ENCODE data around the gene CDK15. TPM values are rescaled to one million over a fixed set of nuclear protein-coding genes. Genes with fewer than 3 reads are reported as not detected.

The CDK15 gene
- total RNA-seq, 2 donors from 2014 or later: 0.52 TPM; not detected in 1

DNA sequence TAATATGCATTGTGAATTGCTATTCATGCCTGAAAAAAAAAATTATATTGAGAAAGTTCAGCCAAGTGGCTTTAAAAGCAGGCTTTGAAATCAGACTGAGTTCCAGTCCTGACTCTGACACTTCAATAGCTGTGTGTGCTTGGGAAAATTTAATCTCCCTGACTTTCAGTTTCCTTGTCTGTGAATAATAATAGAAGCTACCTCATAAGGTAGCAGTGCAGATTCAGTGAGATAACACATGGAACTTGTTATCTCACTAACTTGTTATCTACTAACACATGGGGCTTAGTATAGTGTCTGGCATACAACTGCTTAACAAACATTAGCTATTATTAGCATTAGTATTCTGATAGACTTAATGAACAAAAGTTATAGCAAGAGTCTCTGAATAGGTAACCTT lies 40.5 kb upstream of the CDK15 start:
- intact Hi-C loops (cut with DNase I): no loop called here
- Histone ChIP-seq H3K4me3 (no peak overlapping the region), H3K36me3 (replicated peaks in 1 of 2; ENCODE audit: insufficient read depth in 1 of 2, low read depth in 2 of 2) (peaks cover 0 to 2% of the 10 kb centered on the region in 2 donors), H3K4me1 (no peaks in the 10 kb centered on the region), H3K27ac (no peak overlapping the region), H3K9me3 (no peaks in the 10 kb centered on the region), H3K27me3 (no peaks in the 10 kb centered on the region)
- ATAC-seq (no peak), DNase-seq (no peak)
- TF ChIP-seq POLR2A (IDR thresholded peaks at IDR 0.05): no peak
- TF ChIP-seq, protein P1, sequence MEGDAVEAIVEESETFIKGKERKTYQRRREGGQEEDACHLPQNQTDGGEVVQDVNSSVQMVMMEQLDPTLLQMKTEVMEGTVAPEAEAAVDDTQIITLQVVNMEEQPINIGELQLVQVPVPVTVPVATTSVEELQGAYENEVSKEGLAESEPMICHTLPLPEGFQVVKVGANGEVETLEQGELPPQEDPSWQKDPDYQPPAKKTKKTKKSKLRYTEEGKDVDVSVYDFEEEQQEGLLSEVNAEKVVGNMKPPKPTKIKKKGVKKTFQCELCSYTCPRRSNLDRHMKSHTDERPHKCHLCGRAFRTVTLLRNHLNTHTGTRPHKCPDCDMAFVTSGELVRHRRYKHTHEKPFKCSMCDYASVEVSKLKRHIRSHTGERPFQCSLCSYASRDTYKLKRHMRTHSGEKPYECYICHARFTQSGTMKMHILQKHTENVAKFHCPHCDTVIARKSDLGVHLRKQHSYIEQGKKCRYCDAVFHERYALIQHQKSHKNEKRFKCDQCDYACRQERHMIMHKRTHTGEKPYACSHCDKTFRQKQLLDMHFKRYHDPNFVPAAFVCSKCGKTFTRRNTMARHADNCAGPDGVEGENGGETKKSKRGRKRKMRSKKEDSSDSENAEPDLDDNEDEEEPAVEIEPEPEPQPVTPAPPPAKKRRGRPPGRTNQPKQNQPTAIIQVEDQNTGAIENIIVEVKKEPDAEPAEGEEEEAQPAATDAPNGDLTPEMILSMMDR (IDR thresholded peaks at IDR 0.05): no peak

- H3K36me3 ChIP-seq (replicated peaks in 1 of 2; ENCODE audit: insufficient read depth in 1 of 2, low read depth in 2 of 2): no peaks in the 10 kb centered on the region
- 50 to 68% methylated on average over 1 of the region's 1 CpG for WGBS, 2 donors
- ATAC-seq: no peak
- DNase-seq: no peak
- no peak overlapping the region for H3K27ac ChIP-seq
- no peaks in the 10 kb centered on the region for H3K27me3 ChIP-seq
- intact Hi-C loops (cut with DNase I): no loop called here
- no peaks in the 10 kb centered on the region for H3K9me3 ChIP-seq
- TF ChIP-seq POLR2A (IDR thresholded peaks at IDR 0.05): no peak
- no peaks in the 10 kb centered on the region for H3K4me1 ChIP-seq
- H3K4me3 ChIP-seq: no peak overlapping the region
Observed at GRCh38 chr2:201768918-201769317, 37.4 kb upstream of the CDK15 start.

- Histone ChIP-seq H3K4me1 (no peaks in the 10 kb centered on the region), H3K9me3 (no peaks in the 10 kb centered on the region), H3K27ac (no peak overlapping the region), H3K36me3 (replicated peaks in 1 of 2; ENCODE audit: insufficient read depth in 1 of 2, low read depth in 2 of 2) (no peaks in the 10 kb centered on the region), H3K4me3 (no peak overlapping the region), H3K27me3 (no peaks in the 10 kb centered on the region)
- DNase-seq: no peak
- WGBS, 2 donors: 72 to 87% methylated on average over 4 of the region's 4 CpGs
- intact Hi-C loops (cut with DNase I): no loop called here
- TF ChIP-seq, protein P1 (IDR thresholded peaks at IDR 0.05): no peak
- TF ChIP-seq POLR2A (IDR thresholded peaks at IDR 0.05): no peak
- ATAC-seq: no peak
Observed at GRCh38 chr2:201769666-201770373, 36.5 kb upstream of the CDK15 start.

DNA sequence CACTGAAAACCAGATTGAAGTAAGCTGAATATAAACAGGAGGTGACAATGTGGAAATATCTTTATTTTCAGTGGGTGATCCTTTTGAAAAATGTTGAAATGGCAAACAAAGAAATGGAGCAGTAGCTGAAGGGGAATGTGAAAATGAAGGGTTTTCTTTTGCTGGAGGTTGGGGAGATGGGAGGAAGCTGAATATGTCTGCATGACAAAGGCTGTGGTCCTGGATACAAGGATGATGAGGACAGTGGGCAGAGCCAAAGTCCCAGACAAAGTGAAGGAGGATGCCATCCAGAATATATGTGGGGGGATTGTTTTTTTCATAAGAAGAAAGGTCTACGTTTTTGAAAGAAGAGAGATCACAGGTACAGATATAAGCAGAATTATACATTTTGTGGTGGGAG lies 32.3 kb upstream of the CDK15 start:
- DNase-seq (no peak), ATAC-seq (no peak)
- Histone ChIP-seq H3K9me3 (no peaks in the 10 kb centered on the region), H3K36me3 (replicated peaks in 1 of 2; ENCODE audit: insufficient read depth in 1 of 2, low read depth in 2 of 2) (no peaks in the 10 kb centered on the region), H3K4me3 (no peak overlapping the region), H3K4me1 (peaks cover 9% of the 10 kb centered on the region), H3K27ac (no peak overlapping the region), H3K27me3 (no peaks in the 10 kb centered on the region)
- intact Hi-C loops (cut with DNase I): no loop called here
- TF ChIP-seq, protein P1 (IDR thresholded peaks at IDR 0.05): no peak
- no peak for TF ChIP-seq POLR2A (IDR thresholded peaks at IDR 0.05)
- 75 to 87% methylated on average over 1 of the region's 1 CpG for WGBS, 2 donors

DNA sequence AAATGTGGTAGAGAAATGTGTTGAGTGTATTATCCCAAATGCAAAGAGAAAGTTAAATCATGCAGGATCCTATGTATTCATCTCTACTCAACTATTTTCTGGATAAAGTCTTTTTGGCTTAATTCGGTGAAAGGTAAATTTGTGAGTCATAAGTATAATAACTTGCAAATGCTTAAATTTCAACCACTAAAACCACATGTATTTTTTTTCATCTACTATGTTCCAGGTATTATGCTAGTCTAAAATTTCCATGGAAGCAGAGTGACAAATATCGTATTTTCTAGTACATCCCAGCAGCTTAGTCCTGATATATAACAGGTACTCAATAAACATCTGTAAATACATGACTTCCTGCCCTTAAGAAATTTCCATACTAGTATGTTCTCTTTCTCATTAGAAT lies 31.8 kb upstream of the CDK15 start:
- TF ChIP-seq, protein P1 (IDR thresholded peaks at IDR 0.05): no peak
- Histone ChIP-seq H3K9me3 (no peaks in the 10 kb centered on the region), H3K36me3 (replicated peaks in 1 of 2; ENCODE audit: insufficient read depth in 1 of 2, low read depth in 2 of 2) (no peaks in the 10 kb centered on the region), H3K4me3 (no peak overlapping the region), H3K27me3 (no peaks in the 10 kb centered on the region), H3K4me1 (peaks cover 14% of the 10 kb centered on the region), H3K27ac (no peak overlapping the region)
- no peak for DNase-seq
- intact Hi-C loops (cut with DNase I): no loop called here
- no peak for ATAC-seq
- 89 to 94% methylated on average over 2 of the region's 2 CpGs for WGBS, 2 donors

Measured in body of pancreas (tissue), 4 donors.